GM19324 (cell line): ENCODE measurements around the gene MRRF.
"Not testable (repeated sequence)": the region's sequence is repeated elsewhere in the genome, so short reads cannot be mapped to it uniquely, and the experiment has no call there.

Source experiments
- ATAC-seq: cut with Tn5 transposase; IDR thresholded peaks from one replicate; pipeline ENCODE4 v1.9.1; 2021; ENCODE audit warnings: mild to moderate bottlenecking, moderate library complexity; ENCODE audit not compliant: unreplicated experiment, low FRiP score

Gene MRRF

DNA sequence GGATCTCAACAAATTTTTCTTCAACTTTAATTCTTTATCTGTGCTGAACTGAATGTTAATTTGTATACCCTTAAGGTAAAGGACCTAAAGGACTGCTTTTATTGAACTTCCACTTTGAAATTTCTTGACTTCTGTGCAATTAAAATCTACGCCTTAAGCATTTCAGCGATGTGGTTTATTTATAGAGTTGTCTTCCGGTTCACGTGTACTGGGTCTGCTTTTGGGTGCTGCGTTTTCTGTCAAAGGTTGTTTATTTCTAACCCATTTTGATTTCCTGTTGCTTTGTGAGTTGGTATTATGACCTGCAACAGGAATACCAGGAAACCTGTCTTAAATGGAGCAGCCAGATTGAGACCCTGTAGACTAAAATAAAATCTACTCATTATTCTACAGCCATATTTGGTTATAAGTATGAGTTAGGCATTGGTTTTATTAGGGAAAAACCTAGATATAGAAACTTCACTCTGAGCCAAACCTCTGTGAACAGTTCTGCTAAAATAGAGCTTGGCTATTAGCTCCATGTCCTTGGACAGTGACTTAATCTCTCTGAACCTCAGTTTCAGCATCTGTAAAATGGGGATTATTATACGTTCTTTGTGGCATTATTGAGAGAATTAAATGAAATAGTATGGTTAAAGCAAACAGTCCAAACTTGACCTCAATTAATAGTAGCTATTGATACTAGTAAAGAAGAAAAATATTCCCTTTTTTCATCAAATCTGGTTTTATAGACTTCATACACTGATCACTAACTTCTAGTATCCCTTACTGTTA lies 3.5 kb downstream of the MRRF start:
- no peak for ATAC-seq

DNA sequence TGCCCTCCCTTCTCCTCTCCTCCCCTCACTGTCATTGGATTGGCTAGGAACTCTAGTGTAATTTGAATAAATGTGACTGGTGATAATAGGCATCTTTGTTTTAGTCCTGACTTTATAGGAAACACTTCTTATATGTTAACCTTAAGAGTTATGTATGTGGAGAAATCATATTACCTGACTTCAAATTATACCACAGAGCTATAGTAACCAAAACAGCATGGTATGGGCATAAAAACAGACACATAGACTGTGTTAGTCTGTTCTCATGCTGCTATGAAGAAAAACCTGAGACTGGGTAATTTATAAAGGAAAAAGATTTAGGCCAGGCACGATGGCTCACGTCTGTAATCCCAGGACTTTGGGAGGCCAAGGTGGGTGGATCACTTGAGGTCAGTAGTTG lies 9.4 kb downstream of the MRRF start:
- ATAC-seq = no peak

DNA sequence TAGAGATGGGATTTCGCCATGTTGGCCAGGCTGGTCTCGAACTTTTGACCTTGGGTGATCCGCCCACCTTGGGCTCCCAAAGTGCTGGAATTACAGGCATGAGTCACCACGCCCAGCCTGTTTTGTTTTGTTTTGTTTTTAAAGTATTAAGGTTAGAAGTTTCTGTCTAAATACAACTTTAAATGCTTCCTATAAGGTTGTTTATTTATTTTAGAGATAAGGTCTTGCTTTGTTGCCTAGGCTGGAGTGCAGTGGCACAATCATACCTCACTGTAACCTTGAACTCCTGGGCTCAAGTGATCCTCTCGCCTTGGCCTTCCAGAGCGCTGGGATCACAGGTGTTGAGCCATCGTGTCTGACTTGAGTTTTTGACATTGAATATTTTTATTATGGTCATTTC lies 11.4 kb downstream of the MRRF start:
- ATAC-seq = no peak

DNA sequence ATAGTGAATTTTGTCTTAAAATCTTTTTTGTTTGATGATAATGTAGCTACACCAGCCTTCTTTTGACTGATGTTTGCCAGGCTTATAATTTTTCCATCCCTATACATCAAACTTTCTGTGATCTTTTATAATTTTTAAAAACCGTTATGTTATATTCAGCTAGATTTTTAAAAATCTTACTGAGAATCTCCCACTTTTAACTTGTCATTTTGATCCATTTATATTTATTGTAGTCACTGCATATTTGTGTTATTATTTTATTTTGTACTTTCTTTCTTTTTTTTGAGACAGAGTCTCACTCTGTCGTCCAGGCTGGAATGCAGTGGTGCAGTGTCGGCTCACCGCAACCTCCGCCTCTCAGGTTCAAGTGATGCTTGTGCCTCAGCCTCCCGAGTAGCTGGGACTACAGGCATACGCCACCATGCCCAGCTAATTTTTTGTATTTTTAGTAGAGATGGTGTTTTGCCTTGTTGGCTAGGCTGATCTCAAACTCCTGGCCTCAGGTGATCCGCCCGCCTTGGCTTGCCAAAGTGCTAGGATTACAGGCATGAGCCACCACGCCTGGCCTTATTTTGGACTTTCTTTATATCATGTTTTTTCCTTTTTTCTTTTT lies 12.7 kb downstream of the MRRF start:
- ATAC-seq = no peak

DNA sequence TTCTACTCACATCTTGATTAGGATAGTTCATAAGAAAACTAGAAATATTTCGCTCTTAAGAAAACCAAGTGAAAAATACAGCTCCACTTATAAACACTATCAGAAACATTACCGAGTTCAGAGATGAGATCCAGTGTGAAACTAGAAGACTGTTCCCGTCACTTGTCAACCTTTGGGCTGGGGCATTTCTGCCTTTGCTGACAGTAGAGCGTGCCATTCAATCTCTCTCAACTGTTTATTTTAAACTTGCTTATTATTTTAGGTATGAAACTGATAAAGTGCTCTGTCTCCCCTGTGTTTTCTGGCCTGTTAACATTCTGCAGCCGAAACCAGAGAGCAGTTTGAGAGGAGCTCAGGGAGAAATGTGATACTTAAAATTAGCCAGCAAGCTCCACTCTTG lies 16.7 kb downstream of the MRRF start:
- ATAC-seq = no peak

DNA sequence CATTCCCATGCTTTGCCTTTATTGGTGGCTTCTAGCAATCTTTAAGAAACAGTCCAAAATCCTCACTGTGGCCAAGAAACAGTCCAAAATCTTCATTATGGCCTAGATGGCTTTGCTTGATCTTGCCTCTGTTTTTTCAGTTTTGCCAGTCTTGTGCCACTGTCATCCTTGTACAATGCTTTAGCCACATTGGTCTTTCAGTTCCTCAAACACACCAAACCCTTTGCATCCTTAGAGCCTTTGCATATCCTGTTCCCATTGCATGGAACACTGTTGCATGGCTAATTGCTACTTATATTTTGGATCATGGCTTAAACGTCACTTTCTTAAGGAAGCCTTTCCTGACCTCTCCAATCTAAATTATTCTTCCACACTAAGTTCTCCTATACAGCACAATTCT lies 22.1 kb downstream of the MRRF start:
- ATAC-seq = peak; percentile 59

DNA sequence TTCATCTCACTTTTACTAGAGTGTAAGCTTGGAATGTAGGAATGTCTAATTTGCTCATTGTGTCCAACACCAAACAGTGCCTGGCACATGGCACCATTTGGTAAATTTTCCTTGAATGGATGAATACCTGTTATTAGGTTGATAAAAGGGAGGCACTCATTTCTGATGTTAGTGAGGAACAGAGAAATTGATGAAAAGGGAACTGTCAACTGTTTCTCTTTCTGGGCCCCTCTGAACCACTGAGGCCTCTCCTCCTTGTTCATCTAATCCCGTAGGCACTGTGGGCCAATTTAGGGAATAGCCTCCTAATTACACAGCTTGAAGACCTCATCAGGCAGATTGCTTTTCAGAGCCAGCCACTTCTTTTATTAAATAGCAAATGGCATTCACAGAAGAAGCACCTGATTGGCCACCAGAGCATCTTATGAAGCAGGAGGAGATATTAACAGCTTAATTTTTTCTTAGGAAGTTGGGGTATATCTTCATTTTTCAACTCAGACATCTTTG lies 22.6 kb downstream of the MRRF start:
- ATAC-seq = no peak

DNA sequence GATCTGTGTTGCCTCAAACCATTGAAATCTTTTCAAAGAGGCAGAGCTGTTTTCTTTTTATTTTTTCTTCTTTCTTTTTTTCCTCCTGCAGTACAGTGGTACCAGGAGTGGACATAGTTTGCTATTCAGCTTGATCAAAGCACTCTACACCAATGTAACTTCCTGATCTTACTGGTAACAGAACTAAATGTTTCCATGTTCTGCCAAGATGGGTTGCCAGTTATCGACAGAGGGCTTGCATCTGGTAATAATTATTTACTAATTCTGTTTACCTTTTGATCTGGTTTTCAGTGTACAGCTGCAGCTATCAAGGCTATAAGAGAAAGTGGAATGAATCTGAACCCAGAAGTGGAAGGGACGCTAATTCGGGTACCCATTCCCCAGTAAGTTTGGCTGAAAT lies 26.8 kb downstream of the MRRF start:
- no peak for ATAC-seq

DNA sequence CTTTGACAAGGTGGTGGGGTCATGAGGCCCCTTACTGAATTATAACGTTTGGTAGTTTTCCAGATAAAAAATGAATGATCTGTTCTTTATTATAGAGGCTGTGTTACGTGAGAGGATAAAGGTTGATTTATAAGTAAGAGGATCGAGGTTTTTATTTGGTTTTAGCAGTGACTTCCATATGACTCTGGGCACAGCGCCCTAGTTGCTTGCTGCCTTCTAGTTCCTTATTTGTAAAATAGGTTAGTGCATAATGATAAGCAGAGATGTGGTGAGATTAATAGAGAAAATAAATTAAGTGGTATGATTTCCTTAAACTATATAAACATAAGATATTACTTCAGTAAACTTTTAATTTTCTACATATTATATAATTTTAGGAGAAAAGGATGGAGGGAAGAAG lies 29.8 kb downstream of the MRRF start:
- ATAC-seq = no peak

DNA sequence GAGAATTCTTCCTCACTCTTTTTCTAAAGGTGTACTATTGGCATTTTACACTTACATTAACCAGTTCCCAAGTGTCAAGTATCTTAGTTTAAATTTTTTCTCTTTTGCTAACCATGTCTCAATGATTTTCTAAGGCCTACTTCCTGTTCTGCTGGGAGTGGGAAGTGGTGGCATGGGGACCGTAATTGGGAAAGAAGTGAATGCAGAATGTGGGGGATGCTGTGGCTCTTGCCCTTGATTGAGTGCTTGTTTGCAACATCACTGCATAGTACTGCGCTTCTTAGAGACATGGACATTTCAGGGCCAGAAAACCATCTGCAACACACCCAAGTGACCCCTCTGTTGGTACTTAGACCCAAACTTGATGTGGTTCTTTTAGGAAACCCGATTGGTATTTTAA lies 32.8 kb downstream of the MRRF start:
- no peak for ATAC-seq

DNA sequence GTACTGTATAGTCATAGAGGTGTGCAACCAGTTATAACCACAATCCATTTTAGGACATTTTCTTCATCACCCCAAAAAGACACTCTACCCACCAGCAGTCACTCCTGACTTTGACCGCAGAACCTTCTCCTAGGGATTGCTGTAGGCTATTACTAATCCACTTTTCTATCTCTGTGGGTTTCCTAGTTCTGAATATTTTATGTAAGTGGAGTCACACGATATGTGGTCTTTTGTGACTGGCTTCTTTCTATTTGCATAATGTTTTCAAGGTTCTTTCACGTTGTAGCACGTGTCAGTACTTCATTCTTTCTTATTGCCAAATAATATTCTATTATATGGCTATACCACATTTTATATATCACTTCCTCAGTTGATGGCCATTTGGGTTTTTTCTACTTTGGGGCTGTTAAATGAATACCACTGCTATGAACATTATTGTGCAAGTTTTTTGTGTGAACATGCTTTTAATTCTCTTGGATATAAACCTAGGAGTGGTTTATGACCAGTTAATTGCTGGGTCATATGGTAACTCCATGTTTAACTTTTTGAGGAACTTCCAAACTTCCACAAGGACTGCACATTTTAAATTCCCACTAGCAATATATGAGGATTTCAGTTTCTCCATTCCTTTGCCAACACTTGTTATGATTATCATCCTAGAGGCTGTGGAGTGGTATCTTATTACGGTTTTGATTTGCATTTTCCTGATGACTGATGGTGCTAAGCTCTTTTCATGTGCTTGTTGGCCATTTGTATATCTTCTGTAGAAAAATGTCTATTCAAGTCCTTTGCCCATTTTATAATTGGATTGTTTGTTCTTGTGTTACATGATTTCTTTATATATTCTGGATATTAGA lies 37.8 kb downstream of the MRRF start:
- ATAC-seq = no peak

DNA sequence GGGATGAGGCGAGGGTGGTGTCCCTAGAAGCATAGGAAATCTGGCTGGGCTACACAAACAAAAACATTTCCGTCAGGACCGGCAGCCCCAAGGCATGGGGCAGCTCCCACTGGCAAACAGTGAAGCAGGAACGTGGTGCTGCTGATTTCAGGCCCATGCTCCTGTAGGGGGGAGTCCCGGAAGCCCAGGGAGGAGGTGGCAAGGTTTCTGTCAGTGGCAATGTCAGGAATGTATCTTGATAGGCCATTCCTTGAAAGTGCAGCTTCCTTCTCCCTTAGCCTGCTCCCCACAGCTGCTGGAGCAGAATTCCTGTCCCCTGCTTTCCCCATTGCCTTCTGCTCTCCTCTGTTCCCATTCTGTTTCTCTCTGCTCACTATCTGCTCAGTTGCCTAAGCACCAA lies 42.4 kb downstream of the MRRF start:
- no peak for ATAC-seq

DNA sequence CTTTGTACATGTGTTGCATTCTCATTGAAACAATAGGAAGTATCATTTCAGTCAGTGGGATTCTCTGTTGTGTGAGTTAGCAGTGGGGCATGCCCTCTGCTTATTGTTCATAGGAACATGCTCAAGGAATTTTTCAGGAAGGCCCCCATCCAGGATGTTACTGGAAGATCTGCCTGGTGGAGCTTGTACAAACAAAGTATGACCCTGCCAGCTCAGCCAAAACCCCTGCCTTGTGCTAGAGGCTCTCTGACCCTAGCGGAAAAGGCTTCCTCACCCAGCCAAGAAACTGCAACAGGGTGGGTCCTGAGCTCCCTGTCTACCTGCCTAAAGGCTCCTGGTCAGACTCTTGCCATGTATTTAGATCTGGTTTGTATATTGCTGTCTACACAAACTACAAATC lies 43.2 kb downstream of the MRRF start:
- ATAC-seq = no peak

DNA sequence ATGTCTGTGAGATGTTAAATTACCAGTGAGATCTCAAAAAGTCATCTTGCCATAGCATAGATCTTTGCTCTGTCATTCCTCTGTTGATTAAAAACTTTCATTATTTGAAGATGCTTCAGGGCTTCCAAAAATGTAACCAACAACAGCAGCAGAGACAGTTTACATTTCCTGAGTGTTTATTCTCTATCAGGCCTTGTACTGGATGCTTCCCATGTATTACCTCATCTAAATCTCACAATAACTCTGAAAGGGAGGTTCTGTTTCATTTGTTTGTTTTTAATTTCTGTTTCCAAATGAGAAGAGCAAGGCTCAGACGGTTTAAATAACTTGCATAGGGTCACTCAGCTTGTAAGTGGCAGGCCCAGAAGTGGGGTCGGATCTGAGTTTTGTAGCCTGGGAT lies 45.2 kb downstream of the MRRF start:
- ATAC-seq = no peak

DNA sequence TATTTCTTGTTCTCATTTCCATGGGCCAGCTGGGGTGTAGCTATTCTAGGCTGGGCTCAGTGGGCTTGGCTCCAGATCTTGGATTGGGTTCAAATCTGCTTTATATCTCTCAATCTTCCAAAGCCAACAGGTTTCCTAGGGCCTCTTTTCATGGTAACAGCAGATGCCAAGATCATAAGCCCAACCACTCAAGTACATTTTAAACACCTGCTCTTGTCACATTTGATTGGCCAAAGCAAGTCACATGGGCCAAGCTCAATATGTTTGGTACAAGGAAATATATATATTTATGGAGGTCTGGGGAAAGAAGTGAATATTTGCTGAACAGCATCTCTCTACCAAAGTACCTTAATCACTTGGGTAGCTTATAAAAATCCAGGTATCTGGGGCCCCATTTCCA lies 49.5 kb downstream of the MRRF start:
- ATAC-seq = no peak

DNA sequence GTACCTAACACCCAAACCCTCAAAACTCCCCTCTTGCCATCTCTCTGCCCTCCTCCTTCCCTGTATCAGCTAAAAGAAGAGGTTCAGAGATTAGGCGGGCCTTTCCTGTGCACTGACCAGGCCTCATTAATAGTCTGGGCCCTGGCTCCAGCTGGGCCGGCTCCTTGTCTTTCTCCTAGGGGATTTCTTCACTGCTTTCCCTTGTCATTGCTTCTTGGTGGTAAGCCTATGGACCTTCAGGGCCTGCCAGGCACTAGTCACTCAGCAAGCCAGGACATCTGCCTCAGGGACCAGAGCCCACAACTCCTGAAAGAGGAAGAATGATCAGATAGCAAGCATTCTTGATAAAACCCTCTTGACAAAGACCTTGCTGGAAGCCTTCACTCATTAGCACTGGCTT lies 50.9 kb downstream of the MRRF start:
- no peak for ATAC-seq

DNA sequence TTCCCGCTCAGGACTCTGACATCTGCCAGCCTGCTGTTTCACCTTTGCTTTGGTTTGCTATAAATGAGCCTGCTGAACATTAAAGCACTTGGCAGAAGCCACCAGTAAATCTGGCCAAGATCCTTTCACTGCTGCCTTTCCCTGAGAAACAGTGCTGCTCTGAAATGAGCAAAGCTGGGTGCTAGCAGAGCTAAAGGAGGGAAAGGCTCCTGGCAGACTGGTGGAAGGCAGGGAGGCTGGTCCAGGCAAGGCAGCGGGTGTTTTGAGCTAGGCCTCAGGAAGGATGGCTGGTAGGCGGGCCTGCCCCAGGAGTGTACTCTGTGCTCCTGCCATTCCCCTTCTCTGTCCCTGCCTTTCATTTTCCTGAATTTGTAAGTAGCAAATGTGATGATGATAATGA lies 53.6 kb downstream of the MRRF start:
- ATAC-seq = no peak

DNA sequence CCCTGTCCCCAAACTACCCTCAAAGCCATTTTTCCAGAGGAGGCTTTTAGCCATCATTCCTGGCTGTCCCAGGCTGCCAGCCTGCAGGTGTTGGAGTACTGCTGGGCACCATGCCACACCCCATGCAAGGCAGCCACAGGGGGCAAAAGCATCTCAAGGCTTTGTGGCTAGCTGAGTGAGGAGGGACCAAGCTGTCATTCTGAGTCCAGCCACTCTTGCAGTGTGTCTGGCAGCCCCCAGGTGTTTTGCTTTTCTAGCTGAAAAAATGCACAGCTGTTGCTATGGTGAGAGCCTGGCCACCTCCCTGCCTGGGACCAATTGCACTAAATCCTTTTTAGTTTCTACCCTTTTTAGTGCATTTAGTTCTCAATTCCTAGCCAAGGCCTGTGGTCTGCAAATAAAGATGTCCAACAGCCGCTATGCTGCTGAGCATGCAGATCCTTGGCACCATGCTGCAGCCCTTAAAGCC lies 55.8 kb downstream of the MRRF start:
- ATAC-seq = no peak

DNA sequence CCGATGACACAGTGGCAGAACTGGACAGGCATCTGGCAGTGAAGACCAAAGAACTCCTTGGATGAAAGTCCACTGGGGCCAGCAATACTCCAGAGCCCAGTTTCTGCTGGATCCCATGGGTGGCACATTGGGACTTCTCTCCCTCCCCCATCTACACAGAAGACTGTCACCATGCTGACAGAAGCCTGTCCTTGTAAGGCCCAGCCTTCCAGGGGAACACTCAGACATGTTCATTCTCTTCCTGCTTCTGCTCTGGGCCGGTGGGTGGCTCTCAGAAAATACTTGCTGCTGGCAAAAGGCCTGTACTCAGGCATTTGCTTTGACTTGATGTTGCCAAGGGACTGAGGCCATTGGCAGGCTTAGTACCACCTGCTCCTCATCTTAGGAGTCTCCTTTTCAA lies 57.9 kb downstream of the MRRF start:
- no peak for ATAC-seq

DNA sequence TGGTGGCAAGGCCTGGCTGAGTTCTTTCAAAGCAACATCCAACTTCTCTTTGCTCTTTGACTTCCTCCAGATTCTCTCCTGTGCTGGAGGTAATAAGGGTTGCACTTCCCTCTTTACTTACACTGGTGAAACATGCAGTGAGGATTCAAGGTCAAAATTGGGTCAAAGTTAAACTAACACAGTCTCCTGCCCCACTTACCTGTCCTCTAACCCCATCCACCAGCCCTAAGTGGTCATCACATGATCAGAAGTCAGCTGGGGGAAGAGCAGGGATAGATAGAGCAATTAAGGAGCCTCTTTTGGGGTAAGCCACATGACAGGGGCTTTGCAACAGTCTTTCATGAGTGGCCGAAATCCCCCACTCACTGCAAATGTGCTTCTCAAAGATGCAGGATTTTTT lies 60.0 kb downstream of the MRRF start:
- ATAC-seq = not testable (repeated sequence)

DNA sequence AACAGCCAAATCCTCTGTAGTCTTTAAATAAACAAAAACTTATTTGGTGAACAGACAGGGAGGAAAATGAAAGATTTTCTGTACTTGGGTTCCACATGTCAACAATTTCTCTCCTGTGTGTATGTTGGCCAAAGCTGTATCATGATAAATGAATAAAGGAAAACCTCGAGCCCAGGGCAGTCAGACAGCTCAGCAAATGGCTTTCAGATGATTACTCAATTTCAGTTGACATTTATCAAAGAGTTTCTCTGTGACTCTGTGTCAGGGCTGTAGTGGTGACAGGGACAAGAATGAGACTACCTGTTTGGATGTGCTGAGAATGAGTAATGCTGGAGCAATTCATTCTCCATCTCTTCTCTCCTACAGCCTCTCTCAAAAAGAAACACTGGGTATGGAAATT lies 60.4 kb downstream of the MRRF start:
- no peak for ATAC-seq
